ENCODE data around the gene PRDM16.
A peak's percentile ranks its signal among the peaks of the same experiment; 100 is the strongest.
"Not testable (repeated sequence)": the region's sequence is repeated elsewhere in the genome, so short reads cannot be mapped to it uniquely, and the experiment has no call there.

PRDM16 gene

GRCh38 chr1:3084726-3085125, 15.7 kb downstream of the PRDM16 start:
- peak; percentile 57 for DNase-seq

DNA sequence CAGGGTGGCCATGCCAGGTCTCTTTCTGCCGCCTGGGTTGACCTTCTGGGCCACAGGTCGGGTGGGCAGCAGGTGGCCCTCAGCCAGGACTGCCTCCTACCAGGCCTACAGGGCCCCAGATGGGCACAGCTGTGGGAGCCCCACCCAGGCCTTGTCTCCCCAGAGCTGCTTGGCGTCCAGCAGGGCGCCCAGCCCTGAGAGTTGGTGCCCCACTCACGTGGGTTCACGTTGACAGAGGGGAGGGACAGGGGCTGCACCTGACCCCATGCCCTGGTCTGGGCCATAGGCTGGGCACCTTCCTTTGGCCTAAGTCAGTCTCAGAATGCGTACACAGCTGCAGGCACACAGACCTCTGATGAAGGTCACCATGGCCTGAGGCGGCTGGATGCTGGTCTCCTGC, 16.7 kb downstream of the PRDM16 start:
- DNase-seq, result no peak

- DNase-seq, result no peak
Measured at GRCh38 chr1:3086272-3086974, 17.4 kb downstream of the PRDM16 start.

DNA sequence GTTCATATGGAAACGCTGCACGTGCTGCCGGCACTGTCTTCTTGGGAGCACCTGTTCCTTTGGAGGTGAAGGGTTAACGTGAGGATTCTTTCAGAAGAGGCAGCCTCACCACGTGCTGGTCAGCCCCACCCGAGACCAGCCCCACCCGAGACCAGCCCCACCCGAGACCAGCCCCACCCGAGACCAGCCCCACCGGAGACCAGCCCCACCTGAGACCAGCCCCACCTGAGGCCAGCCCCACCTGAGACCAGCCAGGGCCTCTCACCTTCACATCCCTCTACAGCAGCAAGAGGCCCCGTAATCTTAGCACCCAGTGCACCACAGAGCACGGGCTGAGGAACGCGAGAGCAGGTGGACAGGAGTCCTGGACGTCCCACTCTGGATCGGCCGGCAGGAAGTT, 18.0 kb downstream of the PRDM16 start:
- no peak for DNase-seq

DNA sequence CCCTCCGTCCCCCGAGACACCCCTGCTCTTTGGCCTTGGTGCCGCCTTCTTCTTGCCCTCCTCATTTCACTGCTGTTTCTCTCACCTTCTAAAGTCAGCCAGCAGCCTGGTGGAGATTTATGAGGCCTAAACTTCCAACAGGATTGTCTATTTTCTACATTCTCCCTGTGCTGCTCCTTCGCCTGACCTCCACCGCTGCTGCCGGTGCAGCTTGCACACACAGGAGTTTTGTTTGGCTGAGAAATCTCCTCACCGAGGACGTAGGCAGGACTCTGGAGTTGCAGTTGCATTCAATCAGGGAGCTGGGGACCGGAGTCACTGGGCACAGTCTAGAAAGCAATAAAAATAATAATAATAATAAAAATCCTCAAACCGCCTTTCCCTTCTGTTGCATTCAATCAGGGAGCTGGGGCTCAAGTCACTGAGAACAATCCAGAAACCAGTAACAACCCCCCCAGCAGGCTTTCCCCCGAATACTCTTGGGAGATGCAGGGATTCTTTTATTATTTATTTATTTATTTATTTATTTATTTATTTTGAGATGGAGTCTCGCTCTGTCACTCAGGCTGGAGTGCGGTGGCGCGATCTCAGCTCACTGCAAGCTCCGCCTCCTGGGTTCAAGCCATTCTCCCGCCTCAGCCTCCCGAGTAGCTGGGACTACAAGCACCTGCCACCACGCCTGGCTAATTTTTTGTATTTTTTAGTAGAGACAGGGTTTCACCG, 19.1 kb downstream of the PRDM16 start:
- not testable (repeated sequence) for DNase-seq

DNA sequence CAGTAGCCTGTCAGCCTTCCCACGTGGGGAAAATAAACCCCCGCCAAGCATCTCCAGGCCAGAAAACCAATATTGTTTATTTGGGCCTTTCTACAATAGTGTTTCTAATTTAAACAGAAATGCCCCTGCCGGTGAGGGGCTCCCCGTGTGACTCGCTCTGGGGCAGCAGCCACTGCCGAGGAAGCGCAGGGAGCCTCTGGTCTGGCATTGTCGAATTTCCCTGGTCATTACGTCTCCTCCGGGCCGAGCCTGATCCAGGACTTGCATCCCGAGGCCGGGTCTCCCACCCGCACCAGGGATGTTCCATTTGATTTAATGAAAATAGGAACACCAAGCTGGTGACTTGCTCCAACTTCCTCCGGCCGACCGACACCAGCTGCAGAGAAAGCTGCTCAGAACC, 20.5 kb downstream of the PRDM16 start:
- no peak for DNase-seq

- no peak for DNase-seq
Measured at GRCh38 chr1:3091334-3091733, 22.3 kb downstream of the PRDM16 start.

- DNase-seq, result no peak
Measured at GRCh38 chr1:3092530-3092929, 23.5 kb downstream of the PRDM16 start.

DNA sequence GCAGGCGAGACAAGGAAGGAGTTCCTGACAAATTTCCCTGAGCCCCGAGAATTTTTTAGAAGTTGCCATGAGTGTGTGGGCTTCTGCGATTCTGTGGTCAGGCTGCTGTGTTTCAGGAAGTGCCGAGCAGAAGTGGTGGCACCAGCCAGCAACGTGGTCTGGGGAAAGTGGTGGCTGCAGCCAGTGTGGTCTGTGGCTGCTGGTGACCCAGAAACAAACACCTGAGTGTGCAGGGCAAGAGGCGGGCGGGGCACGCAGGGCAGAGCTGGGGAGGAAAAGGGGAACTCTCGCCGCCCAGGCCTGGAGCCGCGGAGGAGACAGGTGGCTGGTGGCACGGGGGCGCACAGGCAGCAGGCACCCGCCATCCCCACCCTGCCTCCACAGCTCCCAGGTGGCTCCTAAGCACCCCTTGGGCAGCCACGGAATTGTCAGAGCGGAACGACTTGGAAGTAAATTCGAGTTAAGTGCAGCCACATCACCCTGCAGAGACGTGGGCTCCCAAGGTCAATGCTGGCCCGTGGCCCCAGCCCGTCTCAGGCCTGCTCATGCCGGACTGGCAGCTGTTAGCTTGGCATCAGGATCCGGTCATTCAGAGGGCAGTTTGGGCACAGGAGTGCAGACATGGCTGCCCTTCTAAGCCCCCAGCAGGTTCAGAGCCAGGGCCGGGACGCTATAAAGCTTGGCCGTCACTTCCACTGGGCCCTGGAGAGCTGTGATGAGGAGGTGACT, 25.1 kb downstream of the PRDM16 start:
- DNase-seq, result no peak

- no peak for DNase-seq
Measured at GRCh38 chr1:3094863-3095780, 26.1 kb downstream of the PRDM16 start.

DNA sequence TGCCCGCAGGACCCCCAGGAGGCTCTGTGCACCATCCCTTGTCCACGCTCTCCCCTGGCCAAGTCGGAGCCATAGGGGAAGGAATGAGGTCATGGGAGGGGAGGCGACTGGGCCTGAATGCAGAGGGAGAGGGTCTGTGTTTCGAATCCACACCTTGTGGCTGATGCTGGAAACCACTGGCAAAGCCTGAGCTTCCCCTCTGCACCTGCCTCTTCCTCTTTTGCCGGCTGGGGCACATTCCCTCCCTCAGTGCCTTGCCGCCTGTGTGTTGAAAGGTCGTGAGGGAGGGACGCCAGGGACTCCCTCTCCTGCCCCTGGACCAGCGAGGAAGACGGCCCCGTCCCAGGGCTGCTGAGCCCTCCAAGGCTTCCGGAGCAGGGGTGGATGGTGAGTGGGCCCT, 27.3 kb downstream of the PRDM16 start:
- no peak for DNase-seq

GRCh38 chr1:3097231-3097630, 28.2 kb downstream of the PRDM16 start:
- no peak for DNase-seq

GRCh38 chr1:3097861-3098260, 28.9 kb downstream of the PRDM16 start:
- no peak for DNase-seq

DNA sequence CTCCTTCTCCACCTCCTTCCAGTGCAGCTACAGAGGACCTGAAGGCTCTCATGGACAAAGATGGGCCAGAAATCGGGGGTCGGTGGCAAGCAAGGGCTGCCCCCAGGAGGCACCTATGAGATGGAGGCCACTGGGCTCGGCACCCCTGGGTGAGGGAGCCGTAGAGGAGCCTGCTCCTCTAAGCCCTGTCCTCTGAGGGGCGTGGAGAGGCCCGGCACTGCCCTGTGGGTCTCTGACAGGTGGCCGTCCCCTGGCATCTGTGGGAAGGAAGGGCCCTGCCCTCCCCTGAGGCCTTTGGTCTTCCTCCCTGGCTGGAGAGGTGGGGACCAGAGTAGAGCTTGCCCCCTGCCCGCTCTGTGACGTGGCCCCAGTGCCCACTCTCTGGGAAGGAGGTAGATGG, 30.9 kb downstream of the PRDM16 start:
- no peak for DNase-seq

DNA sequence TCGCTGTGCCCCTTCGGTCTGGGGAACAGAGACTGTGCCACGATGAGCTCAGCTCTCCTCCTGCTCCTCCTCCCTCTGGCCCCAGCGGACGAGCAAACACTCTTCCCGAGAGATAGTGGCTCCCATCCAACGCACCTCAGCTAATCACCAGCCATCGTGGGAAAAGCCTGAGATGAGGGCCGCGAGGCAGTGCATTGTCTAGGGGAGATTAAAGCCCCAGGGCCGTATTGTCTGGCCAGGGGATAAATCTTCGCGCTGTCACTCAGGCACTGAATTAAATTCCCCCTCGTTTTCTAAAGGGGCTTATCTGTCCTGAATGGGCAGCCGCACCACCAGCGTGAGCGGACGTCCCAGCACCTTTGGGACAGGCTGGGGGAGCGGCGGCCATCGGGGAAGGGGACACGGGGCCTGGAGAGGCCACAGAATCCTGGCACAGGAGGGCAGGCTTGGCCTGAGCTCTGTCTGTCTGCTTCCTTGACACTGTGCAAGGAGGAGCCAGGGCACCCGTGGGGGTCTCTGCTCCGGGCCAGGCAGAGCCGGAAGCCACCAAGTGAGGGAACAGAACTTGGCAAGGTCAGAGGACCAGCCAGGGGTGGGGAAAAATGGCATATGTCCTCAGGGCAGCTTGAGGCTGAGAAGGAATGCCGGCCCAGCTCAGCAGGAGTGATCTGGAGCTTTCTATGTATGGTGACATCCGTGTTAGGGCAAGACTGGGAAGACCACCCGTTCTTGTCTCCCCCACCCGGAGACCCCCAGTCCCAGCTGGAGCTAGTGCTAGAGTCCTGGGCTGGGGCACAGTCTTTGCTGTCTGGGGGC, 32.3 kb downstream of the PRDM16 start:
- peak; percentile 28 for DNase-seq

DNA sequence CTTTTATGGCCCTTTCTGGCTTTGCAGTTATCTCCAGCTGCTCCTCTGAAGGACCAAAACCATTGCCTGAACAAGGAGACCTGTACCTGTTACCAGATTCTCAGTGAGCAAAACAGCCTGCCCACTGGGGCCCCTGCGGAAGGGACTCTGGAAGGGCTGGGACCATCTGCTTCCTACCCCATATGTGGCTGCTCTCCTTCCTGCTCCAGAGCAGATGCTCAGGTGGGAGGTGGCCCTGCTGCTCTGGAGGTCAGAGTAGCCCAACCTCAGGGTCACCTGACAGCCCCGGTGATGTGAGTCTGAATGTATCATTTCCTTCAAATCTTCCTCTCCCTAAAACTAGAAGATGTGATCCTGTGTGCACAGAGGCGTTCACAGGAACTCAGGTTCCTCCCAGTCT, 33.6 kb downstream of the PRDM16 start:
- no peak for DNase-seq

- DNase-seq, result no peak
Measured at GRCh38 chr1:3103967-3104677, 35.1 kb downstream of the PRDM16 start.

DNA sequence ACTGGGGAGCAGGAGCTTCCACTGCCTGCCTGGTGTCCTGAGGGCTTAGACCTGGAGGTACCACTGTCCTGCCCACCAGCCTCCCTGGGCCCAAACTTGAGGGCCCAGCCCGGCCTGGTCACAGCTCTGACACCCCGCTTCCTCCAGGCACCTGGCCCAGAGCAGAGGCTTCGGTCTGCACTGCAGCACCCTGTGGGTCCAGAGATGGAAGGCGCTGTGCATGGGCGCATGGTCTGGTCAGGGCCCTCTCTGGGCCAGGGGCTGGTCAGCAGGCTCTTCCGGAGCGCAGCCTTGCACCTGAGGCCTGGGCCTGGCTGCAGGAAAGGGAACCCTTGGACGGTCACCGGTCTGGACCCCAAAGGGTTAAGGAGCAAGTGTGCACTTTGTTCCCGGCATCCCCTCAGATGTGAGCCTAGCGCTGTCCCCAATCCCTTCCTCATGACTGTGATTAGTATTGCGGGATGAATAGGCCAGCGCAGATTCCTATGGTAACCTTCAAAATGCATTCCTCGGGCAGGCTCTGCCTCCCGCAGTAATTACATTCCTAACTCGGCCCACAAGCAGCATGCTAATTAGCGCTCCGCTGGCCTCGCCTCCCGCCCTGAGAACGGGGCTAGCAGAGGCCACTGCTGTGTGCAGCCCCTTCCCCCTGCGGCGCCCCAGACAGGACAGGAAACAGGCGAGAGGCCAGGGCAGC, 36.3 kb downstream of the PRDM16 start:
- no peak for DNase-seq

GRCh38 chr1:3106216-3106615, 37.2 kb downstream of the PRDM16 start:
- no peak for DNase-seq

GRCh38 chr1:3107201-3107600, 38.2 kb downstream of the PRDM16 start:
- no peak for DNase-seq

DNA sequence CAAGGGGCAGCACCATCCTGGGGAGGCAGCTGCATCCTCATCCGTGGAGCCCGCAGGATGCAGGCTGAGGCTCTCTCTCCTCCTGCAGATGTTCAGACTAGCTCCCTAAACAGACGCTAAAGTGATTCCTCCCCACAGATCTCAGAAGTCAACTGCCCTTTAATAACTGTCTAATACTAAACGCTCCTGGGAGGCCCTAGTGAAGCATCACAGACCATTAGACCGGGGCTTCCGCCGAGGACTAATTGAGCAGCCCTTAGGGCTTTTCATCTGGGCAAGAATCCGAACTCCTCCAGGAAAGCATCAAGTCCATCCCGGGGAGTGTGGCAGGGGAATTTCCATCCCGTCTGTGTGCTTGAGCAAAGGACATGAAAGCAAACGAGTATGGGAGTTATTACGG, 40.4 kb downstream of the PRDM16 start:
- DNase-seq, result no peak

Measured in DMS79 treated with DMSO at 0.1 percent for 48 hours (cell line).